HEK293 (cell line): ENCODE results near the gene FOXC1.

Experiments
- CTCF ChIA-PET: fragments of 350-600 bp; formaldehyde crosslinking; extraction: SDS; loops from one replicate; lab custom pipeline; 2021; ENCODE audit warnings: antibody characterized with exemption; lab: Yijun Ruan, JAX
- POLR2A ChIA-PET: fragments of 300-600 bp; formaldehyde crosslinking; extraction: SDS; loops from one replicate; lab custom pipeline; 2020; ENCODE audit warnings: antibody characterized with exemption, inconsistent platforms; lab: Yijun Ruan, JAX
- H3K27ac ChIP-seq: fragments of 200-500 bp; sonication (Bioruptor generic); 2 replicates; pipeline ENCODE4 v1.5.1; 2014; ENCODE audit warnings: low read depth, low read length, control low read depth, inconsistent platforms; ENCODE audit errors: extremely low read depth
- H3K36me3 ChIP-seq, 2 experiments: fragments of 200-500 bp in 1 of 2; sonication (Bioruptor generic) in 1 of 2; 1 replicate in 1 of 2; 2 replicates in 1 of 2; pipeline ENCODE4 v1.5.1; 2014 to 2017; ENCODE audit warnings: inconsistent platforms in 2 of 2, low read length in 2 of 2; ENCODE audit not compliant: control insufficient read depth in 2 of 2, insufficient read depth in 1 of 2
- H3K4me1 ChIP-seq: fragments of 200-500 bp; sonication (Bioruptor generic); 2 replicates; pipeline ENCODE4 v1.5.1; 2014; ENCODE audit warnings: mild to moderate bottlenecking, low read length, inconsistent platforms; ENCODE audit not compliant: control insufficient read depth, insufficient read depth
- H3K4me3 ChIP-seq: 2 replicates; pipeline ENCODE4 v1.5.1; 2011; ENCODE audit warnings: low read depth, mild to moderate bottlenecking, control low read depth, low read length, moderate library complexity
- H3K9me3 ChIP-seq: fragments of 200-500 bp; sonication (Bioruptor generic); 2 replicates; pipeline ENCODE4 v1.5.1; 2014; ENCODE audit warnings: low read depth, low read length, inconsistent platforms; ENCODE audit not compliant: control insufficient read depth, insufficient read depth
- MEIS1 ChIP-seq: sonication (generic); formaldehyde crosslinking; IDR thresholded peaks from 2 replicates; pipeline ENCODE4 v1.8.1; 2022; ENCODE audit warnings: missing genetic modification reagents, mild to moderate bottlenecking, borderline replicate concordance
- PRDM1 ChIP-seq: fragments of 450-650 bp; formaldehyde crosslinking; IDR thresholded peaks from 2 replicates; pipeline ENCODE4; 2016; ENCODE audit warnings: missing biosample characterization, missing genetic modification characterization
- PRDM2 ChIP-seq: fragments of 450-650 bp; formaldehyde crosslinking; IDR thresholded peaks from 2 replicates; pipeline ENCODE4 v1.5.1; 2016; ENCODE audit warnings: missing biosample characterization, missing genetic modification characterization, borderline replicate concordance
- ZFP41 ChIP-seq: fragments of 450-650 bp; formaldehyde crosslinking; IDR thresholded peaks from 2 replicates; pipeline ENCODE4 v1.5.1; 2016; ENCODE audit warnings: missing biosample characterization, missing genetic modification characterization, borderline replicate concordance
- ZNF157 ChIP-seq: fragments of 450-650 bp; formaldehyde crosslinking; IDR thresholded peaks from 2 replicates; pipeline ENCODE4 v1.5.1; 2016; ENCODE audit warnings: missing biosample characterization, missing genetic modification characterization
- ZNF16 ChIP-seq: fragments of 450-650 bp; formaldehyde crosslinking; IDR thresholded peaks from 2 replicates; pipeline ENCODE4 v1.5.1; 2016; ENCODE audit warnings: low read depth, missing biosample characterization, missing genetic modification characterization
- ZNF175 ChIP-seq: fragments of 450-650 bp; formaldehyde crosslinking; IDR thresholded peaks from 2 replicates; pipeline ENCODE4 v1.5.1; 2016; ENCODE audit warnings: missing biosample characterization, missing genetic modification characterization
- ZNF2 ChIP-seq: fragments of 450-650 bp; formaldehyde crosslinking; IDR thresholded peaks from 2 replicates; pipeline ENCODE4 v1.5.1; 2016; ENCODE audit warnings: missing biosample characterization, missing genetic modification characterization
- ZNF202 ChIP-seq: fragments of 450-650 bp; formaldehyde crosslinking; IDR thresholded peaks from 2 replicates; pipeline ENCODE4 v1.5.1; 2016; ENCODE audit warnings: missing biosample characterization, missing genetic modification characterization, borderline replicate concordance
- ZNF24 ChIP-seq: fragments of 450-650 bp; formaldehyde crosslinking; IDR thresholded peaks from 2 replicates; pipeline ENCODE4 v1.5.1; 2016; ENCODE audit warnings: missing biosample characterization, missing genetic modification characterization
- ZNF311 ChIP-seq: fragments of 450-650 bp; formaldehyde crosslinking; IDR thresholded peaks from 2 replicates; pipeline ENCODE4 v1.5.1; 2017; ENCODE audit warnings: missing biosample characterization, missing genetic modification characterization, borderline replicate concordance
- ZNF366 ChIP-seq: fragments of 450-650 bp; formaldehyde crosslinking; conservative IDR thresholded peaks from 2 replicates; pipeline ENCODE4 v1.5.1; 2016; ENCODE audit warnings: missing biosample characterization, missing genetic modification characterization
- ZNF416 ChIP-seq: fragments of 450-650 bp; formaldehyde crosslinking; IDR thresholded peaks from 2 replicates; pipeline ENCODE4 v1.5.1; 2016; ENCODE audit warnings: missing biosample characterization, missing genetic modification characterization
- ZNF473 ChIP-seq: fragments of 450-650 bp; formaldehyde crosslinking; IDR thresholded peaks from 2 replicates; pipeline ENCODE4 v1.5.1; 2017; ENCODE audit warnings: missing biosample characterization, missing genetic modification characterization
- ZNF548 ChIP-seq: fragments of 450-650 bp; formaldehyde crosslinking; IDR thresholded peaks from 2 replicates; pipeline ENCODE4 v1.5.1; 2016; ENCODE audit warnings: missing biosample characterization, missing genetic modification characterization
- ZNF561 ChIP-seq: fragments of 450-650 bp; IDR thresholded peaks from 2 replicates; pipeline ENCODE4 v1.5.1; 2018; ENCODE audit warnings: missing biosample characterization, missing genetic modification characterization, borderline replicate concordance
- ZNF624 ChIP-seq: fragments of 450-650 bp; formaldehyde crosslinking; IDR thresholded peaks from 2 replicates; pipeline ENCODE4 v1.5.1; 2017; ENCODE audit warnings: missing biosample characterization, missing genetic modification characterization
- ZNF776 ChIP-seq: fragments of 450-650 bp; formaldehyde crosslinking; IDR thresholded peaks from 2 replicates; pipeline ENCODE4 v1.5.0; 2017; ENCODE audit warnings: missing biosample characterization, missing genetic modification characterization, borderline replicate concordance
- ZNF843 ChIP-seq: fragments of 450-650 bp; formaldehyde crosslinking; IDR thresholded peaks from 2 replicates; pipeline ENCODE4 v1.5.1; 2016; ENCODE audit warnings: missing biosample characterization, missing genetic modification characterization
- ZSCAN16 ChIP-seq: fragments of 450-650 bp; formaldehyde crosslinking; IDR thresholded peaks from 2 replicates; pipeline ENCODE4 v1.5.1; 2016; ENCODE audit warnings: missing biosample characterization, missing genetic modification characterization
- ZSCAN4 ChIP-seq: fragments of 450-650 bp; formaldehyde crosslinking; IDR thresholded peaks from 2 replicates; pipeline ENCODE4 v1.5.1; 2017; ENCODE audit warnings: missing biosample characterization, missing genetic modification characterization
- TF ChIP-seq, protein P1 (sequence below): fragments of 450-650 bp; formaldehyde crosslinking; IDR thresholded peaks from 2 replicates; pipeline ENCODE4 v1.5.1; 2016; ENCODE audit warnings: missing biosample characterization, missing genetic modification characterization
- TF ChIP-seq, protein P2 (sequence below): fragments of 450-650 bp; formaldehyde crosslinking; IDR thresholded peaks from 2 replicates; pipeline ENCODE4 v1.5.1; 2016; ENCODE audit warnings: missing biosample characterization, missing genetic modification characterization, borderline replicate concordance

Gene FOXC1

DNA sequence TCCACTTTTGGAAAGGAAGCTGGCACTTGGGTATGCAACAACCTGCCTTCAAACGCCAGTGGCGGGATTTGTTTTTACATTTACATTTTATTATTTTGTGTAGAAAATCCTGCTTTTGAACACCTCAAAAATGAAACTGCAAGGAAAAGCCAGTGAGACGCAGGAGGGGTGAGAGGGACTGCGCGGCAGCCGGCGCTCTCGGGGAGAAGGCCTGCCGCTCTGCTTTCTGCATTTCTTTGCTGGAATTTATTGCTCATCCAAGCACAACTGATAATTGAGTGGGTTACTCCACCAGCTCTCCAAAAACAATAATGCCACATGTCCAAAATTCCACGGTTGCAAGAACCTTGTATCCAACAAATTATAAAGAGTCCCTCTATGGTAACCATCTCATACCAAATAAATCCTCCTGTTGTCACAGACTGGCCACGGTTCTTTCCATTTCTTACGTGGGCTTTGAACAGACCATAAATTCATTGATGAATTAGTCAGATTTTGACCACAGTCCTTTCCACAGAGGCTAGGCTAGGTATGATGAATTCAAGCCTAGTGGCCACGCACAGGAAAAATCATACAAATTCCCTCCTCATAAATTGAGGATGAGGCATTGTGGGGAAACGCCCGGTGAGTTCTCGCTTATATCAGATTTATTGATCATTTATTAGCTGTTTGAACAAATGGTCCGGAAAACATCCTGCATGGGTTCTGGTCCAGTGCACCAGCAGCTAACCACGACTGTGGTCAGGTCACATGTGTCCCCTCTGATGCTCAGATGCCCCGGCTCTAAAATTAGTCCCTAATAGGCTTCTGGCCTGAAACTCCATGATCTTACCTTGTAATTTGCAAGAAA lies 31.6 kb upstream of the FOXC1 start:
- H3K9me3 ChIP-seq, result no peaks in the 10 kb centered on the region
- H3K4me1 ChIP-seq, result no peaks in the 10 kb centered on the region
- TF ChIP-seq ZFP41 (tag by site-specific recombination), result no peak
- TF ChIP-seq PRDM2, result no peak
- no peak for TF ChIP-seq ZNF311 (tag by site-specific recombination)
- no peak for TF ChIP-seq ZNF776 (tag by site-specific recombination)
- TF ChIP-seq, all 188 proteins: peak for 0
- H3K27ac ChIP-seq, result no peak overlapping the region
- no peaks in the 10 kb centered on the region for H3K36me3 ChIP-seq
- CTCF ChIA-PET, result no interaction called here
- H3K4me3 ChIP-seq, result no peak overlapping the region
- POLR2A ChIA-PET, result no interaction called here

- ChIA-PET CTCF (interaction anchor here (1.0 to 1.5 kb wide), 2 partner anchors 55 to 74 kb away, joined by 3 to 6 read pairs; no protein-coding TSS in a partner anchor), POLR2A (no interaction called here)
- H3K27ac ChIP-seq, result no peak overlapping the region
- H3K36me3 ChIP-seq, result no peaks in the 10 kb centered on the region
- H3K4me3 ChIP-seq, result no peak overlapping the region
- TF ChIP-seq ZNF2 (tag by site-specific recombination) (no peak), ZNF548 (tag by site-specific recombination) (no peak), MEIS1 (CRISPR knock-in tag) (no peak), ZNF16 (tag by site-specific recombination) (no peak), ZNF624 (tag by site-specific recombination) (no peak), PRDM1 (tag by site-specific recombination) (no peak), ZNF843 (no peak), ZSCAN16 (no peak), ZNF366 (no peak), ZNF202 (tag by site-specific recombination) (no peak), ZNF416 (tag by site-specific recombination) (no peak), ZNF473 (tag by site-specific recombination) (no peak), ZNF24 (no peak), ZSCAN4 (tag by site-specific recombination) (no peak), ZNF175 (no peak), ZNF561 (tag by site-specific recombination) (no peak), ZNF157 (tag by site-specific recombination) (no peak)
- TF ChIP-seq, protein P1, sequence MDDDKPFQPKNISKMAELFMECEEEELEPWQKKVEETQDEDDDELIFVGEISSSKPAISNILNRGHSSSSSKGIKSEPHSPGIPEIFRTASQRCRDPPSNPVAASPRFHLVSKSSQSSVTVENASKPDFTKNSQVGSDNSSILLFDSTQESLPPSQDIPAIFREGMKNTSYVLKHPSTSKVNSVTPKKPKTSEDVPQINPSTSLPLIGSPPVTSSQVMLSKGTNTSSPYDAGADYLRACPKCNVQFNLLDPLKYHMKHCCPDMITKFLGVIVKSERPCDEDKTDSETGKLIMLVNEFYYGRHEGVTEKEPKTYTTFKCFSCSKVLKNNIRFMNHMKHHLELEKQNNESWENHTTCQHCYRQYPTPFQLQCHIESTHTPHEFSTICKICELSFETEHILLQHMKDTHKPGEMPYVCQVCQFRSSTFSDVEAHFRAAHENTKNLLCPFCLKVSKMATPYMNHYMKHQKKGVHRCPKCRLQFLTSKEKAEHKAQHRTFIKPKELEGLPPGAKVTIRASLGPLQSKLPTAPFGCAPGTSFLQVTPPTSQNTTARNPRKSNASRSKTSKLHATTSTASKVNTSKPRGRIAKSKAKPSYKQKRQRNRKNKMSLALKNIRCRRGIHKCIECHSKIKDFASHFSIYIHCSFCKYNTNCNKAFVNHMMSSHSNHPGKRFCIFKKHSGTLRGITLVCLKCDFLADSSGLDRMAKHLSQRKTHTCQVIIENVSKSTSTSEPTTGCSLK (tag by site-specific recombination), result no peak
- TF ChIP-seq, protein P2, sequence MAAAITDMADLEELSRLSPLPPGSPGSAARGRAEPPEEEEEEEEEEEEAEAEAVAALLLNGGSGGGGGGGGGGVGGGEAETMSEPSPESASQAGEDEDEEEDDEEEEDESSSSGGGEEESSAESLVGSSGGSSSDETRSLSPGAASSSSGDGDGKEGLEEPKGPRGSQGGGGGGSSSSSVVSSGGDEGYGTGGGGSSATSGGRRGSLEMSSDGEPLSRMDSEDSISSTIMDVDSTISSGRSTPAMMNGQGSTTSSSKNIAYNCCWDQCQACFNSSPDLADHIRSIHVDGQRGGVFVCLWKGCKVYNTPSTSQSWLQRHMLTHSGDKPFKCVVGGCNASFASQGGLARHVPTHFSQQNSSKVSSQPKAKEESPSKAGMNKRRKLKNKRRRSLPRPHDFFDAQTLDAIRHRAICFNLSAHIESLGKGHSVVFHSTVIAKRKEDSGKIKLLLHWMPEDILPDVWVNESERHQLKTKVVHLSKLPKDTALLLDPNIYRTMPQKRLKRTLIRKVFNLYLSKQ, result no peak
- no peaks in the 10 kb centered on the region for H3K4me1 ChIP-seq
- no peaks in the 10 kb centered on the region for H3K9me3 ChIP-seq
These were observed 30.6 kb upstream of the FOXC1 start for GRCh38 chr6:1579096-1579495.
